GM18861 (cell line): ENCODE measurements around the gene PPP2R3C.
A peak's percentile ranks its signal among the peaks of the same experiment; 100 is the strongest.
"Not testable (repeated sequence)": the region's sequence is repeated elsewhere in the genome, so short reads cannot be mapped to it uniquely, and the experiment has no call there.

Experiments
- ATAC-seq: cut with Tn5 transposase; IDR thresholded peaks from one replicate; pipeline ENCODE4 v1.9.1; 2021; ENCODE audit not compliant: unreplicated experiment

The PPP2R3C gene

DNA sequence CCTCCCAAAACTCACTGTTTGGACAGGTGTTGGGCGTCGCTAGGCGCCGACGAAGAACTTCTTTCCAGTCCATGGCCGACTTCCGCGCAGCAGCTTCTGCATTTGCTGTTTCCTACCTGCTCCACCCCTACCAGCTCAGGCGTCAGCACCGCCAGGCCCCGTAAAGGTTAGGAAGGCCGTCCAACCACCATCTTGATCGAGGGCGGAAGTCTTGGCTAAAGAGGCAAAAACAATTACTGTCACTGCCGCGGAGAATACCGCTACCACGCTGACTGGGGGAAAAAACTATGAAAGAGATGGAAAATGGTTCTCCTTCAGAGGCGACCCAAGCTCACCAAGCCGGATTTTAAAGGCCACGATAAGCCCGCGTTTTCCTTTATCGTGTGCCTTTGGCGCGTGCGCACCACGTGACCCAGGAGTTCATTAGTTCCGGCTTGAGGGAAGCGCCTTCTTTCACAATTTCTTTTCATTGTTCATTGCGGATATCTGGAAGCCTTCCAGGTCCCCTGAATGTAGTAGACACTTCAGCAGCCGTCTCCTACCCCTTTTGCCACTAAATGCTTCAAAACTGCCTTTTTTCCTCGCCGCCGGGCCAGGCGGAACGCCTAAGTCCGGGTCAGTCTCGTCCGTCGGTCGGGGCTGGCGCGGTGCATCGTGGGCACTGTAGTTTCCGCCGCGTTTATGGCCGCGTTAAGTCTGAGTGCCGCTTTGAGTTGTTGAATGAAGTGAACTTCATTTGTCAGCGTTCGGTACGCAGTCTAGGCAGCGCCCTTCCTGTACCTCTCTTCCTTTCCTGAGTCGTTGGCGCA is at the start of gene PPP2R3C, which contains the start of gene PRORP:
TSS of gene PPP2R3C (minus strand) at position 104 of the 809 bp plus-strand sequence. CDS start at position 73, 31 bp downstream.
TSS of gene PRORP (plus strand) at position 666 of the 809 bp plus-strand sequence. CDS start 694 bp downstream, outside the sequence.
- ATAC-seq = peak; percentile 83

- ATAC-seq = no peak
Observed at GRCh38 chr14:35167496-35167895, 45.7 kb upstream of the PPP2R3C start.

DNA sequence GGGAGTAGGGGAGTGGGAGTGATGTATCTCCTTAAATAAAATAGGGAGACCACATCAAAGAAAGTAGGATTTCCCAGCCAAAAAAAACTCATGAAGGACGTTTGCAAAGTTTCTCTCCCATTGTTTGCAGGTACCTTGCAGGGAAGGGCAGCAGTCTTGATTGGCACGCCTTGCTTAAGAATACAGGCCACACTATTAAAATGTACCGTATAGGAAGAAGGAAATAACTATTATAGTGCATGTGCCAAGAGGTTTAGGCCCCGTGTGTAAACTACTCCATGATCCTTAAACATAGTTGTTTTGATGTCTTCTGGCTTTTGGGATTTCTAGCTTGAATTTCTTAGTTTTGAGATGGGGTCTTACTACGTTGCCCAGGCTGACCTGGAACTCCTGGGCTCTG is 43.1 kb upstream of the PPP2R3C start:
- ATAC-seq = no peak

- ATAC-seq = no peak
Observed at GRCh38 chr14:35163384-35163783, 41.6 kb upstream of the PPP2R3C start.

DNA sequence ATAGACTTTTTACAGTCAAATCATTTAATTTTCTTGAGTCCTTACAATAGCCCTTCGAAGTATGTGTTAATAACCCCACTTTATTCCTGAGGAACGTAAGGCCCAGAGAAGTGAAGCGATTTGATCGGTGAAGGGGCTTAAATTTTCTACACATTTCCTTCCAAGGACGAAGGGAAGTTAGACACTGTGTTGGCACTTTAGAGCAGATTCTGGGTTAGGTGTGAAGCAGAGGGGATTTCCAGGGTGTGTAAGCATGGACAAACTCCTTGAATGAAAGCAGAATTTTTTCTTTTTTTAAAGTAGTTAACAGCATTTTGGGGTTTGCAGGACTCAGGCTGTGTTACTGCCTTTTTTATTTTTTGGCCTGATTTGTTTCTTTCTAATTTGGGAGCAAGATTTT is 39.4 kb upstream of the PPP2R3C start:
- ATAC-seq = no peak

GRCh38 chr14:35159742-35160409 is 38.1 kb upstream of the PPP2R3C start:
- ATAC-seq = no peak

DNA sequence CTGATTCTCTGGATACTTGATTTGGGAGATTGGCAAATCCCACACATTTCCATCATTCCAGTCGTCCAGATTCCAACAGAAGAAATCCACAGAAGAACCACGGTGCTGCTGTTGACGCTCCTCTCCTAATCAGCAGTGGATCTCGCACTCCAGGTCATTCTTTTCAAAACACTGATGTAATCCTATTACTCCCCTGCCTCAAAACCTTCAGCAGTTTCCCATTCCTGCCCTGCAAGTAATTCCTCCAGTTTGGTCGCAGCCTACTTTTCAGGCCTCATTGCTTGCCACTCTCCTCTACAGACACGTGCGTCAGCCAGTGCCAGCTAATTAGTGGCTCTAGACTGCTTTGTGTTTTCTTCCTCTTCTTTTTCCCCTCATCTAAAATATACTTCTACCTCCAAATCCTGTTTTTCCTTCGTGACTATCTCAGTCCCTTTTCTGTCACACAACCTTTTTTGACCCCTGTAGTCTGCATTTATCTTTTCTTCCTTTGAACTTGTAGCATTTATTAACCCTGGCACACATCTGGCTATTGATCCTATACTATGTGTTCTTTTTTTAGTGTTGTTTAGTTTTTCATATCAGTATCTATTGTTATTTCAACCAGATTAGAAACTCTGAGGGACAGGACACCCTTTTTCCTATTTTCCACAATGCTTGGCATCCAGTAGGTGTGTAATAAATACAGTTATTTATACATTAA is 37.3 kb upstream of the PPP2R3C start:
- ATAC-seq = no peak

- ATAC-seq = no peak
Observed at GRCh38 chr14:35158491-35158890, 36.7 kb upstream of the PPP2R3C start.

DNA sequence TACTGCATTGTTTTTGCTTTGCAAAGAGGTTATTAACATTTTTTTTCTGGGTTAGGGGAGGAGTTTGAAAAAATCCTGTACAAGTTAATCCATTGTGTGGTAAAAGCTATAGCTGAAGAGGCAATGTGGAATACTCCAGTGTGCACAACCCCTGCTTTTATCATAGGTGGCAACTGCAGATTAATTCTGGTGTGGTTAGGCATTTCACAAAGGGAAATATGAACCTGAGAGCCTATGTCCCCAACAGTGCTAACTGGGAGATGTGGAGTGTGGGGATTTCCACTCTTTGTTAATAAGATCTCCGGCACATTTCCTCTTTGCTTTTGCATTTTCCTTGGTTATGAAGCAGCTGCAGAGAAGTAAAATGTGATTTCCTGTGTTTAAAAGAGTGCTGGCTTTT is 34.2 kb upstream of the PPP2R3C start:
- no peak for ATAC-seq

- ATAC-seq = no peak
Observed at GRCh38 chr14:35154016-35154415, 32.2 kb upstream of the PPP2R3C start.

DNA sequence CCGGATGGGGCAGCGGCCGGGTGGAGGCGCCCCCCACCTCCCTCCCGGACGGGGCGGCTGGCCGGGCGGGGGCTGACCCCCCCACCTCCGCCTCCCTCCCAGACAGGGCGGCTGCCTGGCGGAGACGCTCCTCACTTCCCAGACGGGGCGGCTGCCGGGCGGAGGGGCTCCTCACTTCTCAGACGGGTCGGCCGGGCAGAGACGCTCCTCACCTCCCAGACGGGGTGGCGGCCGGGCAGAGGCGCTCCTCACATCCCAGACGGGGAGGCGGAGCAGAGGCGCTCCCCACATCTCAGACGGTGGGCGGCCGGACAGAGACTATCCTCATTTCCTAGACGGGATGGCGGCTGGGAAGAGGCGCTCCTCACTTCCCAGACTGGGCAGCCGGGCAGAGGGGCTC is 30.7 kb upstream of the PPP2R3C start:
- ATAC-seq = not testable (repeated sequence)

DNA sequence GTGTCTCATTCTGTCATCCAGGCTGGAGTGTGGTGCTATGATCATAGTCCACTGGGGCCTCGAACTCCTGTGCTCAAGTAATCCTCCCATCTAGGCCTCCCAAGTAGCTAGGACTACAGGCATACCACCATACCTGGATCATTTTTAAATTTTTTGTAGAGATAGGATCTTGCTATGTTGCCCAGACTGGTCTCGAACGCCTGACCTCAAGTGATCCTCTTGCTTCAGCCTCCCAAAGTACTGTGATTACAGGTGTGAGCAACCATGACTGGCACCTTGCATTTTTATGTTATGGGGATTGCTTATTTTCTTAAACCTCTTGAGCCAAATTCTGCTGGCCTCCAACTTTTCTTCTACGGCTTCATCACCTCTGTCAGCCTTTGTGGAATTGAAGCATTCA is 27.4 kb upstream of the PPP2R3C start:
- no peak for ATAC-seq

DNA sequence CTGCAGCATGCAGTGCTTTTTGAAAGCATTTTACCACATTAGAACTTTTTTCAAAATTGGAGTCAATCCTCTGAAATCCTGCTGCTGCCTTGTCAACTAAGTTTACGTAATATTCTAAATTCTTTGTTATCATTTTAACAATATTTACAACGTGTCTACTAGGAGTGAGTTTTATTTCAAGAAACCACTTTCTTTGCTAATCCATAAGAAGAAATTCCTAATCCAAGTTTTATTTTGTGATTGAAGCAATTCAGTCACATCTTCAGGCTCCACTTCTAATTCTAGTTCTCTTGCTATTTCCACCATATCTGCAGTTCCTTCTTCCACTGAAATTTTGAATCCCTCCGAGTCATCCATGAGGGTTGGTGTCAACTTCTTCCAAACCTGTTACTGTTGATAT is 25.9 kb upstream of the PPP2R3C start:
- no peak for ATAC-seq

GRCh38 chr14:35147186-35147585 is 25.4 kb upstream of the PPP2R3C start:
- ATAC-seq = no peak

DNA sequence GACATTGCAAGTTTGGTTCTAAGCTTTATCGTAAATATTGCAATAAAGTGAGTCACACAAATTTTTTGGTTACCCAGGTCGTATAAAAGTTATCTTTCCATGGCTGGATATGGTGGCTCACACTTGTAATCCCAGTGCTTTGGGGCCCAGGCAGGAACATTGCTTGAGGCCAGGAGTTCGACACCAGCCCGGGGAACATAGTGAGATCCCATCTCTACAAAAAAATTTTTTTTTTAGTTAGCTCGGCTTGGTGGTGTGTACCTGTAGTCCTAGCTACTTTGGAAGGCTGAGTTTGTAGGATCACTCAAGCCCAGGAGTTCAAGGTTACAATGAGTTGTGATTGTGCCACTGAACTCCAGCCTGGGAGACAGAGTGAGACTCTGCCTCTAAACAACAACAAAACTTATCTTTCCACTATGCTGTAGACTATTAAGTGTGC is 24.9 kb upstream of the PPP2R3C start:
- no peak for ATAC-seq

- no peak for ATAC-seq
Observed at GRCh38 chr14:35144029-35144428, 22.2 kb upstream of the PPP2R3C start.

DNA sequence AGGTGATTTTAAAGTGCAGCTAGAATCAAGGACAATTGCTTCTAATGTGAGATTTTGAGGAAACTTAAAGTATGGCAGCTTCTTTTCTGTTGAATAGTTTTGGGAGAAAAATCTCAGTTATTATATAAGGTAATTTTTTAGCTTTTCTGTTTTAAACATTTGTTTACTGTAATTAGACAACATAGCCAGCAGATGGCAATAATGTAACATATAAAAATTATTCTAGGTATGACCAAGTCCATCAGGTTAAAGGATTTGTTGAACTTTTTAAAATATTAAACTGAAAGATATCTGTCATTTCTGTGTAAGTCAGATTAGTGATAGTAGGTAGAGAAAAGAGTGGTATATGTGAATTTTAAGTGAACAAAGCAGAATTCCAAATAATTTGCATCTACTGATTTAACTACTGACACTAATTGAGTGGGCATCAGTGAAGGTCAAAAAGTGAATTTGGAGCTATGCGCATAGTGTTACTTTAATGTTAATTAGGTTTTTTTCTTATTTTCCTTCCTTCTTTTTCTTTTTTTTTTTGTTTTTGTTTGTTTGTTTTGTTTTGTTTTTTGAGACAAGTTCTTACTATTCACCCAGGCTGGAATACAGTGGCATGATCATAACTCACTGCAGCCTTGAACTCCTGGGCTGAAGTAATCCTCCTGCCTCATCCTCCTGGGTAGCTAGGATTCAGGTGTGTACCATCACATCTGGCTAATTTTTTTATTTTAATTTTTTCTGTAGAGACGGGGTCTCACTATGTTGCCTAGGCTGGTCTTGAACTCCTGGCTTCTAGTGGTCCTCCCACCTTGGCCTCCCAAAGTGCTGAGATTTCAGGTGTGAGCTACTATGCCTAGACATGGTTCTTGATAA is 19.2 kb upstream of the PPP2R3C start:
- no peak for ATAC-seq

GRCh38 chr14:35138585-35138984 is 16.8 kb upstream of the PPP2R3C start:
- ATAC-seq = no peak

- no peak for ATAC-seq
Observed at GRCh38 chr14:35134329-35135123, 12.7 kb upstream of the PPP2R3C start.
